ENCODE data around the gene PGAP6.

DNA sequence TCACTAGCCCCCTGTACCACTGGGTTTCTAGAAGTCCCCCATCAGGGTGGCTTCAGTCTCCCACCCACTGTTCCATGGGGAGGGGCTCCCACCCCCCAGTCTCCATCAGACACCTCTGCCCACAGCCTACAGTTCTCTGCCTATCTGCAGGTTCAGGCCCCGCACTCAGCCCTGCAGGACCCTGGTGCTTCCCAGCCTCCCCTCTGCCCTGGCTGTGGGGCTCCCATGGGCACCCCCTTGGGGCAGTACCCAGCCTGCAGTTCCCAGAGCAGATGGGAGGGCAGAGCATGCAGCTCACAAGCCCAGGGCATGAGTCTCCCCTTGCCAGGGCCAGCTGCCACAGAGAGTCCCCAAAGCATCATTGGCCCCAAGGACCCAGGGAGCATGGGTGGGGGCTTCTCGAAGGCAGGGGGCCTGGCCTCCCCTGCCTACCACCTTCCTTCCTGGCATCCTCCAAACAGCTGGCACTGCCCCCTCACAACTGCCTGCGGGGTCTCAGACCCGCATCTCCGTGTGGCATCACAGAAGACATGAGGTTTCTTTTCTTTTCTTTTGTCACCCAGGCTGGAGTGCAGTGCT, 8.7 kb downstream of the PGAP6 start:
- TF ChIP-seq, protein P1, sequence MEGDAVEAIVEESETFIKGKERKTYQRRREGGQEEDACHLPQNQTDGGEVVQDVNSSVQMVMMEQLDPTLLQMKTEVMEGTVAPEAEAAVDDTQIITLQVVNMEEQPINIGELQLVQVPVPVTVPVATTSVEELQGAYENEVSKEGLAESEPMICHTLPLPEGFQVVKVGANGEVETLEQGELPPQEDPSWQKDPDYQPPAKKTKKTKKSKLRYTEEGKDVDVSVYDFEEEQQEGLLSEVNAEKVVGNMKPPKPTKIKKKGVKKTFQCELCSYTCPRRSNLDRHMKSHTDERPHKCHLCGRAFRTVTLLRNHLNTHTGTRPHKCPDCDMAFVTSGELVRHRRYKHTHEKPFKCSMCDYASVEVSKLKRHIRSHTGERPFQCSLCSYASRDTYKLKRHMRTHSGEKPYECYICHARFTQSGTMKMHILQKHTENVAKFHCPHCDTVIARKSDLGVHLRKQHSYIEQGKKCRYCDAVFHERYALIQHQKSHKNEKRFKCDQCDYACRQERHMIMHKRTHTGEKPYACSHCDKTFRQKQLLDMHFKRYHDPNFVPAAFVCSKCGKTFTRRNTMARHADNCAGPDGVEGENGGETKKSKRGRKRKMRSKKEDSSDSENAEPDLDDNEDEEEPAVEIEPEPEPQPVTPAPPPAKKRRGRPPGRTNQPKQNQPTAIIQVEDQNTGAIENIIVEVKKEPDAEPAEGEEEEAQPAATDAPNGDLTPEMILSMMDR (IDR thresholded peaks at IDR 0.05; ENCODE audit: poor library complexity): no peak
- TF ChIP-seq EZH2 (IDR thresholded peaks at IDR 0.05; ENCODE audit: borderline replicate concordance) (no peak), EZH2phosphoT487 (IDR thresholded peaks at IDR 0.05; ENCODE audit: low read depth, severe bottlenecking, unreplicated experiment) (no peak)

Measured in hepatocyte (in vitro differentiated cells).